Hippocampal formation (tissue), 2 donors: ENCODE measurements around the gene TMEM255B.
A peak's percentile ranks its signal among the peaks of the same experiment; 100 is the strongest.

Experiments
- DNase-seq, 2 donors: peaks; one replicate each; lab custom pipeline; 2025; lab: John Stamatoyannopoulos, UW

Gene TMEM255B

DNA sequence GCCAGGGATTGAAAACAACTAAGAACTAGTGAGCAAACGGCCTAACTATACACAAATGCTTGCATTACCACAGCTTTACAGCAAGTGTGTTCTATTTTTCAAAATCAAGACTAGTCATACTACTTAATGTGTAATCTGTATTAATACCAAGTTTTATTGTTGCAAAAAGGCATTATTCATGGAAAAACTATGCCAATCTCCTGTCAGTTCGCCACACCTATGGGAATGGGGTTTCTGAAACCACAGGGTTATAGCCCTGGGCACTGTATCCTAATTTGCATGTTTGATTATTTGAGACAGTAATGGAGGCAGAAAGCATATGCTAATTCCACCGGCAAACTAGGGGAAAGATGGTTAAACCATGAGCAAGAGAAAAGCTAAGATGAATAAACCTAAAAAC lies 90.5 kb downstream of the TMEM255B start:
- no peak for DNase-seq

DNA sequence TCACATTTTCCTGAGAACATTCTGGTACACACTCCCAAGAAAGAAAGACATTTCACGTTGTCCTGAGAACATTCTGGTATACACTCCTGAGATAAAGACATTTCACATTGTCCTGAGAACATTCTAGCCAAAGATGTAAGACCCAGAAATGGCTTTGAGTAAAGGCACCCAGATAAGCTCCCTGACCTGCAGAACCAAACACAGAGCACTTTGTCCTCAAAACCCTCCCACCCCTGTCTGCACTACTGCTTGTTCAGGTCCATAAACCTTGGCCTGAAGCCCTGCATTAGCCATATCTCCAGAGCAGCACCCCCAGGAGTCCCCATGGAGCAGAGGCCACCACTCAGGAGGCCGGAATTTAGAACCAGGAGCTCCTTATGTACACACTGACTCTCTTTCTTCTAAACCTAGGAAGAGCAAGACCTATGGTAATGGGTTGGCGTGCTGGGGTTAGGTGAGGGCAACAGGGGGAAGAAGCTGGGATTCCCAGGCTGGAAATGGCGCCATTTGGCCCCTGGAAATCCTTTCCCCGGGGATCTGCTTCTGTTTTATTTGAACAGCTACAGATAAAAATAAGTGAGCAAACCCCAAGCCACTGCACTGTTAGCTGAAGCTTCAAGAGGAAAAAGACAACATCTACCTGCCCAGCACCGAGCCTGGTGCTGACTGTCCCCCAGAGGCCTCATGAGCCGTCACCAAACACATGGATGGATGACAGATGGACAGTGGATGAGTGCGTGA lies 91.1 kb downstream of the TMEM255B start:
- DNase-seq, result no peak

DNA sequence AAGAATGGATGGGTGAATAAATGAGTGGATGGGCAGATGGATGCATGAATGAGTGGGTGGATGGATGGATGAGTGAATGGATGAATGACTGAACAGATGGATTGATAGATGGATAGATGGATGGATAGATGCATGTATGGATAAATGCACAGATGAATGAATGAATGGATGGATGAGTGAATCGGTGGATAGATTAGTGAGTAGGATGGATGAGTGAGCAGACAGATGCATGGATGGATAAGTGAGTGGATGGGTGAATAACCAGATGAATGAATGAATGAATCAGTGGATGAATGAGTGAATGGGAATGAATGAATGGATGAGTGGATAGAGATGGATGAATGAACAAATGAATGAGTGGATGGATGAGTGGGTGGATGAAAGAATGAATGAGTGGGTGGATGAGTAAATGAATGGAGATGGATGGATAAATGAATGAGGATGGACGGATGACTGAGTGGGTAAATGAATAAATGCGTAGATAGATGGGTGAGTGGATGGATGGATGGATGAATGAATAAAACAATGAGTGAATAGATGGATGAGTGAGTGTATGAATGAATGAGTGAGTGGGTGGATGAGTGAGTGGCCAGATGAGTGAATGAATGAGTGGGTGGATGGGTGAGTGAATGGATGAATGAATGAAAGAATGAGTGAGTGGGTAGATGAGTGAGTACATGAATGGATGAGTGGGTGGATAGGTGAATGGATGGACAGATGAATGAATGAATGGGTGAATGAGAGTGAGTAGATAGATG lies 91.9 kb downstream of the TMEM255B start:
- no peak for DNase-seq

DNA sequence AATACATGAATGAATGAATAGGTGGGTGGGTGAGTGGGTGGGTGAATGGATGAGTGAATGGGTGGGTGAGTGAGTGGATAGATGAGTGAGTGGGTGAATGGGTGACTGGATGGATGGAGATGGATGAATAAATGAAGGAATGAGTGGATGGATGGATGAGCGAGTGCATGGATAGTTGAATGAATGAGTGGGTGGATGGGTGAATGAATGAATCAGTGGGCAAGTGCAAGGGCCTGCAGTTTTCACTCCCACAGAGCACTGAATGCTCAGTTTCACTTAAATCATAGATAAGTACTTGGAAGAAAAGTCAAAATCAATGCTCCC lies 92.4 kb downstream of the TMEM255B start:
- DNase-seq, result no peak

DNA sequence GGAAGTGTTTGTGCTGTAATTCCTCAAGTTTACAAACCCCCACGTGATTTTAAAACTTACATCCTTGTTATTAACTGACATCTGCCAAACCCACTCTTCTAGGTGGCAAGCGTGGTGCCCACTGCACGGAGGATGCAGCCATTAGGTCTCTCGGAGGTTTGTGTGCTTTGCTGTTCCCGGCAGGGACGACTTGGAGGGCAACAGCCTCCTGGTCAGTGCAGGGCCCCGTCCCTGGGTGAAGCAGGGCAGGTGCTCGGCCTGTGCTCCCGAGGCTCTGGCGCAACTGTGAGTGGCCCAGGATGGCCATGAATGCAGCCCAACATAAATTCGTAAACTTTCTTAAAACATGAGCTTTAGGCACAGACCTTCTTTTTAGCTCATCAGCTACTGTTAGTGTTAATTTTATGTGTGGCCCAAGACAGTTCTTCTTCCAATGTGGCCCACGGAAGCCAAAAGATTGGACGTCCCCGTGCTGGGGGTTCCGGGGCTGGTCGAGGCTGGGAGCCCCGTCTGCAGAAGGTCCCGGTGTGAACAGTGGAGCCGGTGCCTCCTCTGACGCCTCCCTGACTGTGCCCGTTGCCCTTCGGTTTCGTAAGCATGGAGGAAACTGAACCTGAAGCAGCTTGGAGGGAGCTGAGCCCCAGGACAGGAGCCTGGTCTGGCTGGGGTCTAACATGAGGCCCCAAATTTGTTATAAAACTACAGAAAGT lies 93.0 kb downstream of the TMEM255B start:
- no peak for DNase-seq

DNA sequence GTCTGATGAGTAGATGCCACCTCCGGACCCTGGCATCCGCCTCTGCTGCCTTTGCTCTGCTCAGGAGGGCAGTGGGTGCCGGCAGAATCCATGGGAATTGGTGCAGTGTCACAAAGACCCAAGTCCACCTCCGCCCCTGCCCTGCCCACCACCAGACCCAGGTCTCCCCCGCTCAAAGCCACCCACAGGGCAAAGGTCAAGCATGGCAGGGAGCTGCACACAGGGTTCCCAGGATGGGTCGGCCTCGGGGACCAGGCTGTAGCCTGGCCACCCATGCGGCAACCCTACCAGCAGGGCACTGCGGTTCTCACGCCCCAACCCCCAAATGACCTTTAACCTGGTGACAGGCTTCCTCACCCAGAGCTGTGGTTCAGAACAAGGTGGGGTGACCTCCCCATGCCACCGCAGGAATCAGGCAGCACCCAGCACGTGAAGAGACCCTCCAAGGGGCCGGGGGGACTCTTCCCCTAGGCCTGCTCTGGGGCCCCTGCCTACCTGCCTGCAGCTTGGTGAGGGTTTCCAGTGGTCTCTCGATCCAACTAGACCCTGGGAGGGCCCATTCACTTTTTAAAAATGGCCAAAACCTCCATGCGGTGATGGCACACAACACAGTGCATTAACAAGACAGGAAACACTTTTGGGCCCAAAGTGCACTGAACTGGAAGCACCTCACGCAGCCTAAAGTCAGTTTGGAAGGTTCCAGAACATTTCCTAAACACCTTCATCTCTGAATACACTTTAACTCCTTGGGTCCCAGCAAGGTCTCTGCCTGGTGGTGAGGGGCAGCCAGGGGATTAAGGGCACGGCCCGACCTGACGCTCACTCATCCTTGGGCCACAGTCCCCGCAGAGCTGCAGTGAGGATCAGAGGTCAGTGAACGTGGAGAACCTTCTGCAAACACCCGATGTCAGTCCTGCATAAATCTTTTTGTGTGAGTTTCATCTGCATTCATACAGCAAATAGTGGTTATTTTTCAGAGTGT lies 93.8 kb downstream of the TMEM255B start:
- DNase-seq, result no peak

DNA sequence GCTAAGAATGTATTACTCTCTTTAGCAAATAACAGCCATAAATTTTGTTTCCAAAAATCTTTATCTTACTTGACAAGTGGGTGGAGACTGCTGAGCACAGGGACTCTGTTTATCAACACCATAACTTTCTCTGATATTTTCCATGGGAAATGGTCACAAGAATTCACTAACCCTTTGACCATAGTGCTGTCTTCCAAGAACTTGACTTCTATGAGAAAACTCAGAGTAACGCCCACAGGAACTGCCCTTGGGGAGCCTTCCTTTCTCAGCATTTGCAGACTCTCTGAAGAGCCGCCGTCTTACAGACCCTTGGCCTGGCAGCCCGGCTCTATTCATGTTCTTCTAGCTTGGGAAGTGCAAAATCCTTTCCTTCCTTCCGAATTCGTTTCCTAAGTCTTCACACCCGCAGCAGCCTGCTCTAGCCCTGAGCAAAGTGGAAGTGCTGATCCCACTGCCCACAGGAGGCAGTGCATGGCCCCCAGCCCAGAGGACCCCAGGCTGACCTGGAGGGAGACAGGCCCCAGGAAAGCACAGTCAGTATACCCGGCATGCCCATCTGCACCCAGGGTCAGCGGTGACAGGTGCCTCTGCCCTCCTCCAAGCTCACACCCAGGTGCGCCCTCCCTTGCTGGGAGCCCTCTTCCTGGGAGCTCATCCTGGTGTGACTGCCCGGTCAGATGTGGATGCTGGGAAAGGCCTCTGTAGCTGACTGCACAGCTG lies 94.7 kb downstream of the TMEM255B start:
- DNase-seq, result no peak

DNA sequence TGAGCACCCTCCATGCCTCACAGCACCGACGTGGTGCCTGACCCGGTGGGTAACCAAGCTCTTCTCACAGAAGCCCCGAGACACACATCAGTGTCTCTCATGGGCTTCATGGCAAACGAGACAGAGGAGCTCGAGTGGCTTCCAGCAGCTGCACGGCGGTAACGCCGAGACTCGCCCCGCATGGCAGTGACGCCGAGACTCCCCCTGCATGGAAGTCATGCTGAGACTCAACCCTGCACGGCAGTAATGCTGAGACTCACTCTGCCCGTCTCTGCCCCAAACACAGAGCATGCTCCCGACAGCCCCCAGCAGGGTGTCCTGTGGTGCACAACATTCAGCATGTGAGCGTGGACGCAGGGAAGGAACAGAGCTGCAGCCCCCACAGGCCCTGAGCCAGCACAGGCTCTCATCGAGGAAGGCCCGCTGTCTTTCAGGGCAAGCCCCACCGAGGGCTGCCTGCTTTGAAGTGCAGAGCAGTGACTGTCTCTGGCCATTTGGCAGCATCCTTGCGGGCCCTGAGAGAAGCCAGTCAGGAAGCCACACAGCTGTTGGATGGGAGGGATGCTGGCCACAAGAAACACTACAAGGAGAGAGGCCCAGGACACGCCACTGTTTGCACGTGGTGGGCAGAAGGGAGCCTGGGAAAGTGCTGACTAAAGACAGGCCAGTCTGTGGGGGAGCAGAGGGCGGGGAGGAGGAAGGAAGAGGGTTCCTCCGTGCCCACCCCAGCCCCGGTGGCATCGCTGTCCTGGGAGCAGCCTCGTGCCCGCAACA lies 95.4 kb downstream of the TMEM255B start:
- DNase-seq, result peak; percentile 34 to 47

DNA sequence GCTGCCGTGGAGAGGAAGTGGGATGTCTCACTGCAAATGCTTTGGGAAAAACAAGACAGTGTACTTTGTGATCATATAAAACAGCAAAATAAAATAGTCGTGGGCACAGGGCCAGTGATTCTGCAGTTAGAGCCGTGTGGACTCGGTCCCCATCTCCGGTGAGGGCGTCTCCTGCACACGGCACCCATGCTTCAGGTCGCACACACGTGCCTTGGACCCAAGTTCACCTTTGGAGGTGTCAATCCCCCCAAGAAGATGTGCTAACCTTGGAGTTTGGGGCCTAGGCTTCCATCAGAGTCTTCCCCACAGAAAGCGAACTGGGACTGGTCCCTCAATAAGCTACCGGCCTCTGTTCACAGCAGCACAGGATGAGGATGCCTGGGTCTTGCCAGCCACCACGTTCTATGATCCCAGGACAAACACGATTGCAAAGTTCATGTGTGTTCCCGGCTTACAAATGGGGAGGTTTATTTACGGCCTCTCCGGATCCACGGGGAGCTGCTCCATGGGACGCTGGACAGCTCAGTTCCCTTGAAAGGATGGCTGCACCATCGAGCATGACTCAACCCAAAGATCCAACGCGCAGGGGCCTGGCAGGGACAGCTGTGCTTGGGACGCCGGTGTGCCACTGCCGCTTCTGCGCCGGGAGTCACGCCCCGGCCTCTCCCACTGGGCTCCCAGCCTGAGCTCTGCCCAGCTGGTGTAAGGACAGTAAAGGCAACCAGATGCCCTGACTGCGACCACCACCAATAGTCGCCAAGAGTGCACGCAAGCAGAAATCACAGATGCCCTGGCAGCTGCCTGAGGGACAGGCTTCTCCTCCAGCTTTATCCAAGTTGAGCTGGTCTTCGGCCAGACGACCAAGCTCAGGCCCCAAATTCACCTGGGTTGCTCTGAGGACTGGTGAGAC lies 96.2 kb downstream of the TMEM255B start:
- DNase-seq, result no peak

DNA sequence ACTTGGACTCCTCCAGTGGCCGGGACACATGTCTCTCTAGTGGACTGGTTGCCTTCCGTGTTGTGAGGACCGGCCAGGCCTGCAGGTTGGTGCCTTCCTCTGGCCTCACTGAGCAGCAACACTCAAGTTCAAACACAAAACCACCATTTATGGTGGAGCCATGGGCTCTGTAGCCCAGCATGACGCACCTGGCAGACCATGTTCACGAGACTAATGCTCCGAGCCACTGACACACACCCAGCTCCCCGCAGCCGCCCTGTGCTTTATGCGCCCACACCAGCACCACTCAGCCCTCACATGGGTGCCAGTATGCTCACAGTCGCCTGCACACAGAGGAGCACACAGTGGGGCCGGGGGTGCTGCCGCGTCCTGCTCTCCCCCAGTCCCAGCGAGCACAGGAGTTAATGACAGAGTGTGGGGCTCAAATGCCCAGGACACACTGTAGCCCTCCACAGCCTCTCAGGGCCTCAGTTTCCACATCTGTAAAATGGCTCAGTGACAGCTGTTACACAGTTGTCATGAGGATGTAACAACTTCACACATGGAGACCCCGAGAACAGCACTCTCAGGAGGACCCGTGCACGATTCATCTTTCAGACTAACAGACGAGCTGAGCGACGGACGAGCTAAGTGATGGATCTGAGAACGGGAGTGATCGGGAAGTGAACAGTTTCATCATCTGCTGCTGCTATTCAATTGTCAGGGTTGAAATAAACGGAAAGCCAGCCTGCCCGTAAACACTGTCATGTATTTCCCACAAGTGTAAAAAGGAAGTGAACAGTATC lies 97.1 kb downstream of the TMEM255B start:
- DNase-seq, result no peak

DNA sequence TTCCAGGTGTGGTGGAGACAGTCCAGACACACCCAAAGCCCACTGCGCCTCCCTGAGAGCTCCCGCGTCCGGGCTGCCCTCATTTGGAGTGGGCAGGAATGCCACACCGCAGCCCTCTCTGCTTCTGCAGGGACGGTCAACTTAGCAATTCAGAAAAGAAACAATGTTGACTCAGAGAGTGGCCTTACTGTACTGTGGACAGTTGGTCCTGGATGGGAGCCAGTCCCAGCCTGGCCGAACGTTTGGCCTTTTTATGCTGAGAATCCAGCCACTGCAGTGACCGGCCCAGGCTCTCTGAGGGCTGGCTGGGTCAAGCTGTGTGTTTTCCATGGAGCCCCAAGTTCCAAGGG lies 97.7 kb downstream of the TMEM255B start:
- no peak for DNase-seq

DNA sequence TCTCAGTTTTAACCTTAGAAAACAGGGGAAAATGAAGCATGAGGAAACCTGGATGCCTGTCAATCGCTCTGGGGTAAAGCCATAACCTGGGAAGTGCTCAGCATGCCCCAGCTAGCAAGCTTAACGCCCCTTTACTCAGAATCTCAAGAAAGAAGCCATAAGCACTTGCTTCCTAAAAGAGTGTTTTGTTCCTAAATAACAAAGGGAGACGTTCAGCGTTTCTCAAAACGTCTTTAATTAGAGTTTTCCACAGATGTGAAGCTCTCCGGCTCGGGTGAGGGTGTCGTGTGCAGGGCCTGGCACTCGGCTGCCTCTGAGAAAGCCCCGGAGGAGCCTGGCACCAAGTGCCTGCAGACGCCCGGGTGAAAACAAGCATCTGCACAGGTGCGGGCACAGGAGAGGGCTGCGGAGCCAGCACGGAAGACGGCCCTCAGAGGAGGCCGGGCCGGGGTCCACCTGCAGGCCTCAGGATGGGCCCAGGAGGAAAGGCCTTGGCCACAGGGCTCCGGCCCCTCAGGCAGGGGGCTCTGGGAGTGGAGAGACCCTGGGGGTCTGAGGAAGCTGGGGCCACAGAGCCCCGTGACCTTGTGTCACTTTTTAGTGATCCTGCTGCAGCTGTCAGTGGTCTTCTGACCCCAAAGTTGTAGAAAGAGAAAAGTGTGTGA lies 98.6 kb downstream of the TMEM255B start:
- no peak for DNase-seq

DNA sequence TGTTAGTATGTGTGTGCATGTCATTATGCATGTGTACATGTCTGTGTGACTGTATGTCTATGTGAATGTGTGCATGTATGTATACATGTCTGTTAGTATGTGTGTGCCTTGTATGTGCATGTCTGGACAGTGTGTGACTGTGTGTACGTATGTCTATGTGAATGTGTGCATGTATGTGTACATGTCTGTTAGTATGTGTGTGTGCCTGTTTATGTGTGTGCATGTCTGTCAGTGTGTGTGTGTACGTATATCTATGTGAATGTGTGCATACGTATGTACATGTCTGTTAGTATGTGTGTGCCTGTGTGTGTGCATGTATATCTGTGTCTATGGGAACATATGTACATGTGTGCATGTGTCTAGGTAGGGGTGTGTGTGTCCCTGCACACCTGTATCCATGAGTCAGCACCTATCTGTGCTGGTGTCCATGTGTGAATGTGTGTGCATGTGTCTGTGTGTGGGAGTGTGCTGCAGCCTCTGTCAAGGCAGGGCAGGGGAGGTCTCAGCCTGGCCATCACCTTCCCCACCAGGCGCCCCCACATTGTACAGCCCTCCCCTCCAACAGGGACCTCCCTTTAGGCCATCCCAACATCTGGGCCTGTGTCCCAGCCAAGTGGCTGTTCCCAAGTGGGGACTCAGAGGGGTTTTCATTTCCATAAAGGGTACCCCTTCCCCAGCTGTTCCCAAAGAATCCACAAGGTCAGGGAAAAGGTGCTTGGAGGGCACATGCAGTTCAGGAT lies 100.5 kb downstream of the TMEM255B start:
- DNase-seq, result no peak

DNA sequence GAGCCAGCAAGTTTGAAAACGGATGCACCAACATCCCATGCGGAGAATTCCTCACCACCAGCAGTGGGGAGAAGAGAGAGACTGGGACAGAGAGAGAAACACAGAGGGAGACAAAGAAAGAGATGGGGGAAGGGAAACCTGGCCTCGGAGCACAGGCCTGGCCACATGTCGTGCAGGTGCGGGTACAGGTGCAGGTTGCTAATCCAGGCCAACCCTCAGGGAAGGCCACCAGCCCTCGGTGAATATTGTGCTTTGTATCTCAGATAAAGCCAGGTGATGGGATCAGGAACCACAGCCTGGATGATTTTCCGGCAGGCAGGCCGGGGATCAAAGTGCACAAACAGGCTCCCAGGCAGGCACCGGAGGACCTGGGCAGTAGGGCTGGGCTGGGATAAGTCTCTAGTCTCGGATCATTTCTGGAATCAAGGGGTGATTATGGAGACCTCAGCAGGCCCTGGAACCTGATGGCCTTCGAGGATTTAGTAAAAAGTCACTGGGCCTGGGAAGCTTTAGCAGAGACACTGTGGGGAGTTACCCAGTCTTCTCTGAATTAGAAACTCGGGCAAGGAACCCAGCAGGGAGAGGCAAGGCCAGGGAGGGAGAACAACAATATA lies 101.1 kb downstream of the TMEM255B start:
- no peak for DNase-seq

DNA sequence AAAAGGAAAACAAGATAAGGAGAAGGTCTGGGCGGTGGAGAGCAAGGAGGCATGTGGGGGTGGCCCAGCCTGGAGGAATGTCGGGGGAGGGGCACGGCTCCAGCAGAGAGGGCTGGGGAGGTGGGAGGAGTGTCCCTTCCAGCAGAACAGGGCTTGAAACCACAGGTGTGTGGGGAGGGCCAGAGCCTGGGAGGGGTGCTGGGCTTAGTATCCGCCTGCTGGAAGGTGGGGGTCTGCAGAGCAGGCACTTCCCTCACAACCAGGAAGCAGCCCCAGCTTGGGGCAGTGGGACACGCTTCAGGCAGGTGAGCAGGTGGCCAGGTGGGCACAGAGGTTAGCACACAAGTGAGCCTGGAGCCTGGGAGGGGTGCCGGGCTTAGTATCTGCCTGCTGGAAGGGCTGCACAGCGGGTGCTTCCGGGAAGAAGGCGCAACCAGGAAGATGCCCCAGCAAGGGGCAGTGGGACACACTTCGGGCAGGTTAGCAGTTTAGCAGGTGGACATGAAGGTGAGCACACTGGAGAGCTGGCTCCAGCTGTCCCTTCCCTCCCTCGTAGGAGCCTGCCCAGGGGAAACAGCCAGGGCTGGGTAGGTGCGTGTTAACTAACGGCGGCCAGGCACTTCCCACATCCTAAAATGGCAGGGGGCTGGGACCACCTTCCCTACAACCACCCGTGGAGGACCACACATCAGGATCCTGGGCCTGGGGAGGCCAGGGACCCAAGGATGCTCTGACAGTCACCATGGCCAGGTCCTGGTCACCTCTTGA lies 101.8 kb downstream of the TMEM255B start:
- no peak for DNase-seq

DNA sequence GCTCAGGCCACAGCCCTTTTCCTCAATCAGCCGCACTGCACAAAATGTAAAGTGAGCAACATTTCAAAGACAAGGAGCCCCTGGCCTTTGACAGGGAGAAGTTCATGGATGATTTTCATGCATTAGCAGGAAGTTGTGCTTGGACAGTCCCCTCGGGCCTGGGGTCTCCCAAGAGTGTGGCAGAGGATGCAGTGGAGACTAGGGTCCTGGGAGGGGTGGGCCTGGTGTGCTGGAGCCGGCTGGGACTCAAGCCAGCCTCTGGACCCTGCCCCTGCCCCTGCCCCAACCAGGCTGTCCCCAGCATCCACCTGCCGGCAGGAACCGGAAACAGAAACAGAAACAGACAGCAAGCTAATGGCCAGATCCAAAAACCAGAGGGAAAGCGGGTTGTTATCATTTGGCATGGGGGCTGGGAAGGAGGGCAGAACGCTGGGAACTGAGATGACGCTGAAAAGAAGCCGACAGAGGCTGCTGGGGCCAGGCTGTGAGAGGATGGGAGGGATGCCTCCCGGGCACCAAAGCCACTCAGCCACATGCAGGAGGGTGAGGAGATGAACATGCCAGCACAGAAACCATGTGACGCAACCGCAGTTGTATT lies 102.5 kb downstream of the TMEM255B start:
- no peak for DNase-seq
